ENCODE measurements around the gene MAGI1. TPM values are rescaled to one million over a fixed set of nuclear protein-coding genes. Genes with fewer than 3 reads are reported as not detected.

MAGI1 gene
- total and polyA plus RNA-seq, 12 donors, result 5.7 to 58.2 (median 37.7) TPM

DNA sequence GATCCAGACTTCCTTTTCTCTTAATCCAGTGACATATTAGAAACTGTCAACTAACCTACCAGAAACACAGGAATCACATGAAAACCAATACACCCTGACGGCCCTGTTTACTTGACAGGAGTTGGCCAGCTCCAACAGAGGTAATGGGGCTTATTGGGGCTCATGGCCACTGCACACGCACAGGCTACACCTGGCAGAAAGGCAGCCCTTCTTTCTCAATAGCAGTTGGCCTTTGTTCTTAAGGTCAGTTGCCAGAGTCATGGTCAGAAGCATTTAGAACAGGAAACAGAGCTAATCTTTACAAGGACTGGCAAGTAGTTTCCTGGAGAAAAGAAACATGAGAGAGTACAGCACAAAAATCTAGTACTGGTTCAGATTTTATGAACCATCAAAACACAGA lies 181.8 kb downstream of the MAGI1 start:
- Histone ChIP-seq H3K4me3 (no peak overlapping the region), H3K4me1 (peaks cover 0 to 31% (median 20%) of the 10 kb centered on the region in 9 donors), H3K27me3 (no peaks in the 10 kb centered on the region), H3K9me3 (peaks cover 0 to 9% (median 0%) of the 10 kb centered on the region in 11 donors), H3K36me3 (no peaks in the 10 kb centered on the region), H3K27ac (no peak overlapping the region)
- ATAC-seq (peak in 6 of 8 donors; percentile 20 to 61 (median 40)), DNase-seq (no peak)
- TF ChIP-seq, protein P1, sequence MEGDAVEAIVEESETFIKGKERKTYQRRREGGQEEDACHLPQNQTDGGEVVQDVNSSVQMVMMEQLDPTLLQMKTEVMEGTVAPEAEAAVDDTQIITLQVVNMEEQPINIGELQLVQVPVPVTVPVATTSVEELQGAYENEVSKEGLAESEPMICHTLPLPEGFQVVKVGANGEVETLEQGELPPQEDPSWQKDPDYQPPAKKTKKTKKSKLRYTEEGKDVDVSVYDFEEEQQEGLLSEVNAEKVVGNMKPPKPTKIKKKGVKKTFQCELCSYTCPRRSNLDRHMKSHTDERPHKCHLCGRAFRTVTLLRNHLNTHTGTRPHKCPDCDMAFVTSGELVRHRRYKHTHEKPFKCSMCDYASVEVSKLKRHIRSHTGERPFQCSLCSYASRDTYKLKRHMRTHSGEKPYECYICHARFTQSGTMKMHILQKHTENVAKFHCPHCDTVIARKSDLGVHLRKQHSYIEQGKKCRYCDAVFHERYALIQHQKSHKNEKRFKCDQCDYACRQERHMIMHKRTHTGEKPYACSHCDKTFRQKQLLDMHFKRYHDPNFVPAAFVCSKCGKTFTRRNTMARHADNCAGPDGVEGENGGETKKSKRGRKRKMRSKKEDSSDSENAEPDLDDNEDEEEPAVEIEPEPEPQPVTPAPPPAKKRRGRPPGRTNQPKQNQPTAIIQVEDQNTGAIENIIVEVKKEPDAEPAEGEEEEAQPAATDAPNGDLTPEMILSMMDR (IDR thresholded peaks at IDR 0.05), result no peak
- WGBS, 2 donors, result 44 to 71% methylated on average over 2 of the region's 2 CpGs
- intact Hi-C loops (cut with DNase I), result no loop called here

DNA sequence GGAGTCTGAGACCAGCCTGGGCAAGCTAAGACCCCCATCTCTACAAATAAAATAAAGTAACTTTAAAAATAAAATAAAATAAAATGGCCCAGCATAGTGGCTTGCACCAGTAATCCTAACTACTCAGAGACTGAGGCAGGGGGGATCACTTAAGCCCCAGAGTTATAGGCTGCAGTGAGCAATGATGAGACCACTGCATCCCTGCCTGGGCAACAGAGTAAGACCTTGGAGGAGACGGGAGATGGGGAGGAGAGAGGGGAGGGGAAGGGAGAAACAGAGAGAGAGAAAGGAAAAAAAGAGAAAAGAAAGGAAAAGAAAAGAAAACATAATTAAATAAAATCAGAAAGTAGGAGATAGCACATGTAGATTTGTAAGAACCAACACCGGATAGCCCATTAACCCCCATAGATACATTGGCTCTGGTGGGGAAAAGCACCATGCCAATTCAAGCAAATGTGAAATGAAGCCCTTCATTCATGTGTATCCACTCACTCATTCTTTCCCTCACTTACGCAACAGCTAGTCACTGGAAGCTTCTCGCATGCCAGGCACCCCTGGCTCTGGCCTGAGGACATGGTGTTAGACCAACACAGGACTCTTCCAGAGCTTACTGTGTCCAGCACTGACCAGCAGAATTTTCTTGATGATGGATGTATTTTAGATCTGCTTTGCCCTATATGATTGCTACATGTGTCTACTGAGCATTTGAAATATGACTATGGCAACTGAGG lies 183.2 kb downstream of the MAGI1 start:
- Histone ChIP-seq H3K27ac (no peak overlapping the region), H3K27me3 (no peaks in the 10 kb centered on the region), H3K36me3 (no peaks in the 10 kb centered on the region), H3K4me3 (no peak overlapping the region), H3K4me1 (peaks cover 0 to 32% (median 20%) of the 10 kb centered on the region in 9 donors), H3K9me3 (peaks cover 0 to 9% (median 0%) of the 10 kb centered on the region in 11 donors)
- intact Hi-C loops (cut with DNase I), result no loop called here
- ATAC-seq, result no peak
- TF ChIP-seq, protein P1 (IDR thresholded peaks at IDR 0.05), result no peak
- 84 to 96% methylated on average over 3 to 4 of the region's 4 CpGs for WGBS, 2 donors
- DNase-seq, result no peak

- intact Hi-C loops (cut with DNase I), result no loop called here
- WGBS, 2 donors, result 47 to 53% methylated on average over 8 of the region's 8 CpGs
- Histone ChIP-seq H3K27ac (no peak overlapping the region), H3K4me1 (peaks cover 0 to 38% (median 20%) of the 10 kb centered on the region in 9 donors), H3K4me3 (no peak overlapping the region), H3K9me3 (peaks cover 0 to 9% (median 0%) of the 10 kb centered on the region in 11 donors), H3K36me3 (no peaks in the 10 kb centered on the region), H3K27me3 (no peaks in the 10 kb centered on the region)
- ATAC-seq (no peak), DNase-seq (no peak)
- TF ChIP-seq, protein P1 (IDR thresholded peaks at IDR 0.05), result no peak
Measured at GRCh38 chr3:65854606-65855304, 184.0 kb downstream of the MAGI1 start.

DNA sequence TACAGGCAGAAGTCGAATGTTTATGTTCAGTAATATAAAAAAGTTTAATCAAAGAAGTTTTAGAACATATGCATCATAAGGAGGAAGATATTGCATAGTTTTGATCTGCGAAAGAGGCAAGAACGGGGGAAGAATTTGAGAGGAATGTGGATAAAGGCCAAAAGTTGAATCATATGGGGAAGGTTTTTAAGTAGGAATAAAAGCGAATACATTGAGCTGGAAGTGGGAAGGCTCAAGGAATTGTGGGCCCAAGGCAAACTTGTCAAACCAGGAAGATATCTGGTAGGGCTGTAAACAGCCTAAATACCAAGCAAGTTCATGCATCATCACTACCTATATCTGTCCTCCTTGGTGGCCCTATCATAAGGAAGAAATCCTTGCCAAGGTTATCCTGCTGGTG lies 186.9 kb downstream of the MAGI1 start:
- intact Hi-C loops (cut with DNase I), result no loop called here
- H3K27me3 ChIP-seq, result no peaks in the 10 kb centered on the region
- no peak overlapping the region for H3K27ac ChIP-seq
- peaks cover 0 to 41% (median 13%) of the 10 kb centered on the region in 9 donors for H3K4me1 ChIP-seq
- TF ChIP-seq, protein P1 (IDR thresholded peaks at IDR 0.05), result no peak
- ATAC-seq, result no peak
- no peak overlapping the region for H3K4me3 ChIP-seq
- no peaks in the 10 kb centered on the region for H3K36me3 ChIP-seq
- 86 to 88% methylated on average over 4 of the region's 4 CpGs for WGBS, 2 donors
- no peak for DNase-seq
- no peaks in the 10 kb centered on the region for H3K9me3 ChIP-seq
